Rectal smooth muscle tissue (tissue), 1 donor: Measurements from ENCODE around the gene JSRP1.

Experiments used
- H3K27ac ChIP-seq: one replicate; pipeline ENCODE4 v1.7.0; 2013; ENCODE audit warnings: low read depth, low read length, inconsistent platforms
- H3K27me3 ChIP-seq: one replicate; pipeline ENCODE4 v1.7.0; 2013; ENCODE audit warnings: low read length; ENCODE audit not compliant: control insufficient read depth, insufficient read depth
- H3K36me3 ChIP-seq: one replicate; pipeline ENCODE4 v1.7.0; 2013; ENCODE audit warnings: low read length; ENCODE audit not compliant: control insufficient read depth, insufficient read depth
- H3K4me1 ChIP-seq: one replicate; pipeline ENCODE4 v1.7.0; 2013; ENCODE audit warnings: low read length; ENCODE audit not compliant: control insufficient read depth, insufficient read depth
- H3K4me3 ChIP-seq: one replicate; pipeline ENCODE4 v1.7.0; 2013; ENCODE audit warnings: low read length
- H3K9ac ChIP-seq: one replicate; pipeline ENCODE4 v1.7.0; 2013; ENCODE audit warnings: low read length

JSRP1 gene

GRCh38 chr19:2235381-2236063 lies 20.7 kb downstream of the JSRP1 start:
- Histone ChIP-seq H3K27me3 (no peaks in the 10 kb centered on the region), H3K27ac (peak overlapping the region; percentile 99), H3K9ac (peak overlapping the region; percentile 56), H3K36me3 (peaks cover 8% of the 10 kb centered on the region), H3K4me3 (peak overlapping the region; percentile 81), H3K4me1 (peaks cover 28% of the 10 kb centered on the region)

GRCh38 chr19:2234996-2235380 lies 21.2 kb downstream of the JSRP1 start:
- peaks cover 24% of the 10 kb centered on the region for H3K4me1 ChIP-seq
- H3K9ac ChIP-seq, result peak overlapping the region; percentile 56
- H3K36me3 ChIP-seq, result peaks cover 9% of the 10 kb centered on the region
- no peaks in the 10 kb centered on the region for H3K27me3 ChIP-seq
- H3K27ac ChIP-seq, result peak overlapping the region; percentile 99
- peak overlapping the region; percentile 81 for H3K4me3 ChIP-seq

- no peak overlapping the region for H3K4me3 ChIP-seq
- H3K27ac ChIP-seq, result no peak overlapping the region
- H3K4me1 ChIP-seq, result peaks cover 15% of the 10 kb centered on the region
- no peak overlapping the region for H3K9ac ChIP-seq
- H3K36me3 ChIP-seq, result peaks cover 9% of the 10 kb centered on the region
- no peaks in the 10 kb centered on the region for H3K27me3 ChIP-seq
Observed at GRCh38 chr19:2233601-2234280, 22.5 kb downstream of the JSRP1 start.

- Histone ChIP-seq H3K4me1 (peaks cover 8% of the 10 kb centered on the region), H3K36me3 (peaks cover 9% of the 10 kb centered on the region), H3K4me3 (no peak overlapping the region), H3K27ac (no peak overlapping the region), H3K27me3 (no peaks in the 10 kb centered on the region), H3K9ac (no peak overlapping the region)
Observed at GRCh38 chr19:2232286-2233151, 23.7 kb downstream of the JSRP1 start.

- H3K27me3 ChIP-seq, result no peaks in the 10 kb centered on the region
- H3K4me1 ChIP-seq, result peaks cover 5% of the 10 kb centered on the region
- H3K9ac ChIP-seq, result no peak overlapping the region
- H3K36me3 ChIP-seq, result peaks cover 9% of the 10 kb centered on the region
- H3K27ac ChIP-seq, result no peak overlapping the region
- H3K4me3 ChIP-seq, result no peak overlapping the region
Observed at GRCh38 chr19:2231621-2232221, 24.5 kb downstream of the JSRP1 start.

- peaks cover 5% of the 10 kb centered on the region for H3K4me1 ChIP-seq
- no peak overlapping the region for H3K9ac ChIP-seq
Observed at GRCh38 chr19:2230807-2231533, 25.2 kb downstream of the JSRP1 start.

GRCh38 chr19:2230033-2230531 lies 26.1 kb downstream of the JSRP1 start:
- Histone ChIP-seq H3K27ac (no peak overlapping the region), H3K4me1 (peaks cover 2% of the 10 kb centered on the region), H3K36me3 (peaks cover 19% of the 10 kb centered on the region), H3K4me3 (no peak overlapping the region), H3K27me3 (no peaks in the 10 kb centered on the region), H3K9ac (no peak overlapping the region)

More at GRCh38 chr19:2230807-2231533, 25.2 kb downstream of the JSRP1 start:
- Histone ChIP-seq H3K4me3 (no peak overlapping the region), H3K36me3 (peaks cover 13% of the 10 kb centered on the region), H3K27me3 (no peaks in the 10 kb centered on the region), H3K27ac (no peak overlapping the region)

GRCh38 chr19:2229103-2230032 lies 26.8 kb downstream of the JSRP1 start:
- H3K27ac ChIP-seq, result no peak overlapping the region
- H3K9ac ChIP-seq, result no peak overlapping the region

GRCh38 chr19:2228157-2229030 lies 27.8 kb downstream of the JSRP1 start:
- peaks cover 16% of the 10 kb centered on the region for H3K36me3 ChIP-seq
- H3K9ac ChIP-seq, result no peak overlapping the region
- no peak overlapping the region for H3K27ac ChIP-seq
- H3K4me3 ChIP-seq, result no peak overlapping the region
- H3K4me1 ChIP-seq, result no peaks in the 10 kb centered on the region
- H3K27me3 ChIP-seq, result no peaks in the 10 kb centered on the region

More at GRCh38 chr19:2229103-2230032, 26.8 kb downstream of the JSRP1 start:
- Histone ChIP-seq H3K4me3 (no peak overlapping the region), H3K27me3 (no peaks in the 10 kb centered on the region), H3K36me3 (peaks cover 19% of the 10 kb centered on the region), H3K4me1 (no peaks in the 10 kb centered on the region)

- Histone ChIP-seq H3K27ac (no peak overlapping the region), H3K36me3 (peaks cover 15% of the 10 kb centered on the region)
Observed at GRCh38 chr19:2227415-2228156, 28.6 kb downstream of the JSRP1 start.

More at GRCh38 chr19:2227415-2228156, 28.6 kb downstream of the JSRP1 start:
- Histone ChIP-seq H3K9ac (no peak overlapping the region), H3K4me1 (no peaks in the 10 kb centered on the region), H3K4me3 (no peak overlapping the region), H3K27me3 (no peaks in the 10 kb centered on the region)
